ENCODE results near the gene STRA6. TPM values are rescaled to one million over a fixed set of nuclear protein-coding genes. Genes with fewer than 3 reads are reported as not detected.

The STRA6 gene
- total RNA-seq, 6 experiments from 2014 or later: 0.12 TPM; not detected in 5

- H3K4me3 ChIP-seq: no peak overlapping the region
- TF ChIP-seq CTCF (IDR thresholded peaks at IDR 0.05): no peak
- H3K27me3 ChIP-seq: no peaks in the 10 kb centered on the region
- WGBS (ENCODE audit: insufficient coverage, low coverage, low lambda C conversion rate, missing lambda C conversion rate): 40% methylated on average over 4 of the region's 5 CpGs
- no peaks in the 10 kb centered on the region for H3K9me3 ChIP-seq
- H3K27ac ChIP-seq: no peak overlapping the region
- H3K36me3 ChIP-seq: no peaks in the 10 kb centered on the region
- no peak for DNase-seq
- intact Hi-C loops (cut with DNase I): no loop called here
- H3K4me1 ChIP-seq: no peaks in the 10 kb centered on the region
- ATAC-seq: no peak
These were observed 7.0 kb upstream of the STRA6 start for GRCh38 chr15:74209560-74209958.

DNA sequence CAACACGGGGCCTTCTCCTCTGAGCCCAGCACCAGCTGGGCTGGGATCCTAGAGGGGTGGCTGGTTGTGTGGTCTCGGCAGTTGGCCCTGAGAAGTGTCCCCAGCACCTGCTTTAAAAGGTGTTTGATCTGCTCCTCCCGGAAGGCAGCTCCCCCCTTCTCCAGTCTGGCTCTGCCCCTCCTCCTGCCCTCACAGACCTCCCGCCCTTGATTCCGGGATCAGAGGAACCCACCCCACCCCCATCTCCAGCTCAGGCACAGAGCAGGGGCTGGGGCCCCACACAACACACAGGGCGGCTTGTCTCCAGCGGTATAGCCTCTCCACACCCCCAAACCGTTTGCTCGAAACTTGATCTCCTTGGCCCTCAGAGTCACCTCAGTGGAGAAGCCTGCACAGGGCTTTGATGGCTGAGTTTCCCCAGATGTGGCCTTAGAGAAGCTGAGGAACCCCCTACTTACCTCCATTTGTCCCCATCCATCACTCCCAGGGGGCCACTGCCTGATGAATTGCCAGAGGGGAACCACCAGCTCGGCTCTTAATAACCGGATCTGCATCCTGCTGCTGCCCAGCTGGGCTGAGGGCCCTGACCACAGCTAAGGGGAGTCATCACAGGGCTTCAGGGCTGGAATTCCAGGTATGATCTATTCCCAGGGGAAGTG, 6.4 kb upstream of the STRA6 start:
- TF ChIP-seq POLR2A (IDR thresholded peaks at IDR 0.05) (no peak), CTCF (IDR thresholded peaks at IDR 0.05) (no peak)
- H3K4me1 ChIP-seq: no peaks in the 10 kb centered on the region
- no peak overlapping the region for H3K4me3 ChIP-seq
- H3K27me3 ChIP-seq: no peaks in the 10 kb centered on the region
- WGBS (ENCODE audit: insufficient coverage, low coverage, low lambda C conversion rate, missing lambda C conversion rate): 33% methylated on average over 10 of the region's 11 CpGs
- ATAC-seq (no peak), DNase-seq (no peak)
- no peak overlapping the region for H3K27ac ChIP-seq
- intact Hi-C loops (cut with DNase I): no loop called here
- H3K9me3 ChIP-seq: no peaks in the 10 kb centered on the region
- no peaks in the 10 kb centered on the region for H3K36me3 ChIP-seq

GRCh38 chr15:74208496-74208895, 5.9 kb upstream of the STRA6 start:
- WGBS (ENCODE audit: insufficient coverage, low coverage, low lambda C conversion rate, missing lambda C conversion rate): 54% methylated on average over 5 of the region's 6 CpGs

GRCh38 chr15:74207652-74208440, 5.3 kb upstream of the STRA6 start:
- DNase-seq (no peak), ATAC-seq (no peak)
- Histone ChIP-seq H3K4me3 (no peak overlapping the region), H3K4me1 (no peaks in the 10 kb centered on the region), H3K9me3 (no peaks in the 10 kb centered on the region), H3K27me3 (no peaks in the 10 kb centered on the region), H3K27ac (no peak overlapping the region), H3K36me3 (no peaks in the 10 kb centered on the region)
- 57% methylated on average over 7 of the region's 16 CpGs for WGBS (ENCODE audit: insufficient coverage, low coverage, low lambda C conversion rate, missing lambda C conversion rate)
- no peak for TF ChIP-seq CTCF (IDR thresholded peaks at IDR 0.05)
- TF ChIP-seq POLR2A (IDR thresholded peaks at IDR 0.05): no peak
- intact Hi-C loops (cut with DNase I): no loop called here

More at GRCh38 chr15:74208496-74208895, 5.9 kb upstream of the STRA6 start:
- DNase-seq (no peak), ATAC-seq (no peak)
- Histone ChIP-seq H3K4me1 (no peaks in the 10 kb centered on the region), H3K4me3 (no peak overlapping the region), H3K36me3 (no peaks in the 10 kb centered on the region), H3K27me3 (no peaks in the 10 kb centered on the region), H3K27ac (no peak overlapping the region), H3K9me3 (no peaks in the 10 kb centered on the region)
- TF ChIP-seq POLR2A (IDR thresholded peaks at IDR 0.05) (no peak), CTCF (IDR thresholded peaks at IDR 0.05) (no peak)
- intact Hi-C loops (cut with DNase I): no loop called here
